Fibroblast of lung (primary cell): ENCODE data around the gene CSNK1A1.

ENCODE experiments used
- CTCF ChIP-seq, 2 donors: IDR thresholded peaks in 1 of 2; conservative IDR thresholded peaks in 1 of 2; 1 replicate in 1 of 2; 2 replicates in 1 of 2; pipeline ENCODE4 v1.5.1; 2011 to 2012; ENCODE audit warnings: low read length in 2 of 2, control low read depth in 1 of 2, inconsistent platforms in 1 of 2, low read depth in 1 of 2, mild to moderate bottlenecking in 1 of 2
- EZH2 ChIP-seq: IDR thresholded peaks from 2 replicates; pipeline ENCODE4 v1.5.1; 2012; ENCODE audit warnings: low read length, control low read depth, mild to moderate bottlenecking; ENCODE audit errors: missing control alignments

- TF ChIP-seq CTCF (conservative IDR thresholded peaks at IDR 0.05 in 1 of 2, IDR thresholded peaks at IDR 0.05 in 1 of 2; ENCODE audit: low read depth in 1 of 2, low read length in 2 of 2) (no peak), EZH2 (no peak)
Measured at GRCh38 chr5:149493316-149493715, 57.9 kb downstream of the CSNK1A1 start.
